GM21528 (cell line): ENCODE data around the gene ENTHD1.

Source experiments
- ATAC-seq: cut with Tn5 transposase; IDR thresholded peaks from one replicate; pipeline ENCODE4 v1.9.1; 2021; ENCODE audit warnings: mild to moderate bottlenecking, moderate library complexity; ENCODE audit not compliant: unreplicated experiment, low FRiP score

Gene ENTHD1

DNA sequence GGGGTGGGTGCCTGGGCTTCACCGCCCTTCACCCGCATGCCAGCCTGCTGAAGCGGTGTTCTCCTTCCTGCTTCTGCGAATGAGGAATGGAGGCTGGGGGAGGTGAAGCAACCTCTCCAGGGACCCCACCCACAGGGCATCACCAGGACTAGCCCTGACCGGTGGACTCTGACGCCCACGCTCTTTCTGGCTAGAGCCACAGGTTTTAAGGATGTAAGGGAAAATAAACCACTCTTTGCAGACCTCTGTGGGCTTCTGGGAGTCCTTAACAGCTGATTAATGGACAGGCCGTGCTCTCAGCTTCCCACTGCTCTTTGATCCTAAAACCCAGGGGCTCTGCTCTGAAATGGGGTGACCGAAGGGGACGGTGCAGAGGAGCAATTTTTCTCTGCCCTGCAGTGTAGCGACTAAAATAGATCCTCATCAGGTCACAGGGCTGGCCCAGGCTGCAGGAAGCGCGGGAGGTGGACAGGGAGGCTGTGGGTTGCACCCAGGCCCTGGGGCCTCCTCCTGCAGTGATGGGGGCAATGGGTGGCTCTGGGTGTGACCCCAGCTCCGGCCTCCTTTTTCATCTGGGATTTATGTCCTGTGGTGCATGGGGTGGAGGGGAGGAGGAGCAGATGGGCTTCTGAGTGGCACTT is 195.7 kb downstream of the ENTHD1 start:
- ATAC-seq = no peak

DNA sequence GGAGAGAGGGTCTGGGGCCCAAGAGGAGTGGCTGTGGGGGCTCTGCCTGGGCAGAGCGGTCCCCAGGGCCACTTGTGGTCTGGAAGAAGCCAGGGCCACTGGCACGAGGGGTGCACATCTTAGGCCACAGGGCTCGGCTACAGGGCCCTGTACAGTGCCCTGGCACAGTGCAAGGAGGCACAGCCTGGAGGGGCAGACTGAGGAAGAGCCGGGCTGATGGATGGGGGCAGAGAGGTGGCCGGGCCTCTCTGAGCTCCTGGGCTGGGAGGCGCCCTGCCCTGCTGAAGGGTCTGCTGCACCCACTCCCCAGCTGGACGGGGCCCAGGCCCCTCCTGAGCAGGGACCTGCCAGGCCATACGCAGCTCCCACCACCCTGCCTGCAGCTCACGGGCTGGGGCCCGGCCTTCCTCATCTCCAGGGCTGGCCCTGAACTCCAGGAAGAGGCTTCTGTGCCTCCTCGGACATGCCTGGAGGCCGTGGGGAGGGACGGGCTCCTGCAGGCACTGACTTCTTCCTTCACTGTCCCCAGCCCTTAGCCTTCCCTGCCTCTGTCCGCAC is 199.5 kb downstream of the ENTHD1 start:
- ATAC-seq = no peak
